Liver (tissue), 9 donors: ENCODE measurements around the gene BCAS1. TPM values are rescaled to one million over a fixed set of nuclear protein-coding genes. Genes with fewer than 3 reads are reported as not detected.

ENCODE experiments used
- DNase-seq: peaks from one replicate; pipeline ENCODE4 v3.0.0-alpha.2; 2017; ENCODE audit warnings: low spot score
- H3K27ac ChIP-seq, 2 donors: one replicate each; pipeline ENCODE4 v1.7.0; 2013; ENCODE audit warnings: inconsistent platforms in 2 of 2, low read length in 2 of 2, control low read depth in 1 of 2, low read depth in 1 of 2, mild to moderate bottlenecking in 1 of 2
- H3K27me3 ChIP-seq, 4 donors: one replicate each; pipeline versions ENCODE4 v1.6.1 to v1.7.0; 2013; ENCODE audit warnings: low read length in 3 of 4, inconsistent platforms in 1 of 4, mild to moderate bottlenecking in 1 of 4, moderate library complexity in 1 of 4; ENCODE audit not compliant: control insufficient read depth in 4 of 4, insufficient read depth in 4 of 4
- H3K36me3 ChIP-seq, 4 donors: one replicate each; pipeline versions ENCODE4 v1.6.1 to v1.7.0; 2013; ENCODE audit warnings: low read length in 3 of 4, mild to moderate bottlenecking in 3 of 4, low read depth in 1 of 4, moderate library complexity in 1 of 4; ENCODE audit not compliant: control insufficient read depth in 4 of 4, insufficient read depth in 3 of 4
- H3K4me1 ChIP-seq, 4 donors: one replicate each; pipeline versions ENCODE4 v1.6.1 to v1.7.0; 2013; ENCODE audit warnings: low read length in 3 of 4, mild to moderate bottlenecking in 3 of 4, moderate library complexity in 1 of 4; ENCODE audit not compliant: control insufficient read depth in 4 of 4, insufficient read depth in 4 of 4
- H3K4me3 ChIP-seq, 3 donors: one replicate each; pipeline versions ENCODE4 v1.6.1 to v1.7.0; 2013; ENCODE audit warnings: low read length in 3 of 3, control low read depth in 1 of 3, low read depth in 1 of 3, mild to moderate bottlenecking in 1 of 3
- H3K9ac ChIP-seq, 2 donors: one replicate each; pipeline ENCODE4 v1.7.0; 2013; ENCODE audit warnings: low read length in 2 of 2, mild to moderate bottlenecking in 2 of 2, moderate library complexity in 2 of 2, control low read depth in 1 of 2, low read depth in 1 of 2
- H3K9me3 ChIP-seq, 4 donors: one replicate each; pipeline versions ENCODE4 v1.6.1 to v1.7.0; 2013; ENCODE audit warnings: low read length in 3 of 4; ENCODE audit not compliant: control insufficient read depth in 4 of 4
- FOXA1 ChIP-seq: IDR thresholded peaks from 2 replicates; pipeline ENCODE4 v1.6.1; 2016; ENCODE audit warnings: antibody characterized with exemption
- FOXA2 ChIP-seq: IDR thresholded peaks from 2 replicates; pipeline ENCODE4 v1.6.1; 2016; ENCODE audit warnings: antibody characterized with exemption
- HNF4A ChIP-seq, 2 donors: conservative IDR thresholded peaks; 2 replicates each; pipeline ENCODE4 v1.6.1; 2016; ENCODE audit warnings: antibody characterized with exemption in 2 of 2, mild to moderate bottlenecking in 2 of 2
- HNF4G ChIP-seq: IDR thresholded peaks from 2 replicates; pipeline ENCODE4 v1.6.1; 2016; ENCODE audit warnings: antibody characterized with exemption
- JUND ChIP-seq, 2 donors: IDR thresholded peaks; 2 replicates each; pipeline ENCODE4 v1.6.1; 2016; ENCODE audit warnings: antibody characterized with exemption in 2 of 2
- NR2F2 ChIP-seq: IDR thresholded peaks from 2 replicates; pipeline ENCODE4 v1.6.1; 2016; ENCODE audit warnings: antibody characterized with exemption
- WGBS: extraction: QIAGEN DNeasy Blood & Tissue Kit; methylation state at CpG from one replicate; pipeline ENCODE4 v1.1.7; 2013; 5-methylcytosine and 5-hydroxymethylcytosine counted together
- polyA plus RNA-seq, 2 donors: library from polyadenylated mRNA; stranded (reverse) in 1 of 2; unstranded in 1 of 2; fragments of 200-250 nt in 1 of 2; fragments of >200 nt in 1 of 2; fragmentation: Nextera tagmentation in 1 of 2; extraction: Ambion mirVana in 1 of 2; gene quantifications; one replicate each; pipeline versions ENCODE4 v1.2.1 to v1.2.3, GENCODE V29; 2013 to 2015
- total RNA-seq, 2 donors: library from RNA; depleted of rRNA; stranded (reverse); fragments of >200 nt; gene quantifications; one replicate each; pipeline ENCODE4 v1.2.3, GENCODE V29; 2014
- TF ChIP-seq, protein P1 (sequence below): IDR thresholded peaks from 2 replicates; pipeline ENCODE4 v1.6.1; 2016; ENCODE audit warnings: antibody characterized with exemption, mild to moderate bottlenecking
- TF ChIP-seq, protein P2 (sequence below): IDR thresholded peaks from 2 replicates; pipeline ENCODE4 v1.6.1; 2016; ENCODE audit warnings: antibody characterized with exemption
- TF ChIP-seq, protein P3 (sequence below): fragments of 150-350 bp; IDR thresholded peaks from 2 replicates; pipeline ENCODE4 v1.5.1; 2017; ENCODE audit warnings: improper control_type of control experiment, low read depth, low read length; ENCODE audit not compliant: missing input control
- TF ChIP-seq, protein P4 (sequence below): IDR thresholded peaks from 2 replicates; pipeline ENCODE4 v1.6.1; 2016; ENCODE audit warnings: antibody characterized with exemption
- TF ChIP-seq, protein P5 (sequence below): IDR thresholded peaks from 2 replicates; pipeline ENCODE4 v1.6.1; 2016; ENCODE audit warnings: antibody characterized with exemption
- donor health status: healthy.
- donor health status: healthy.
- donor health status: healthy.
- donor health status: healthy.
- donor health status: healthy.

BCAS1 gene
- total and polyA plus RNA-seq, 4 donors, result under 0.01 to 0.93 (median 0.04) TPM

DNA sequence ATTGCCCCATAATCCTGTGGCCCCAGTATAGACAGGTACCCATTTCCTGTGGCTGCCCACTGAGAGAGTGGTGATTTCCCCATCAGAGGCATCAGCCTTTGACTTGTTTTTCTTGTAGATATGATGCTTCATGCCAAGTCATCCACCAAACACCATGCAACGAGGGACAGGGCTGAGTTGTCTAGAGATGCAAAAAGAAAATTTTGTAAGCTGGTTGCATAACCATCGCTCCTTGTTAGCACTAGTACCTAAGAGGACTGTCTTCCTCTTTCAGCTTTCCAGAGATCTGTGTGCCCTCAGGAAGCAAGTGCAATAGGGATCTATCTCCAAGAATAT is 166.8 kb downstream of the BCAS1 start (continued):
- no peak for TF ChIP-seq FOXA1

DNA sequence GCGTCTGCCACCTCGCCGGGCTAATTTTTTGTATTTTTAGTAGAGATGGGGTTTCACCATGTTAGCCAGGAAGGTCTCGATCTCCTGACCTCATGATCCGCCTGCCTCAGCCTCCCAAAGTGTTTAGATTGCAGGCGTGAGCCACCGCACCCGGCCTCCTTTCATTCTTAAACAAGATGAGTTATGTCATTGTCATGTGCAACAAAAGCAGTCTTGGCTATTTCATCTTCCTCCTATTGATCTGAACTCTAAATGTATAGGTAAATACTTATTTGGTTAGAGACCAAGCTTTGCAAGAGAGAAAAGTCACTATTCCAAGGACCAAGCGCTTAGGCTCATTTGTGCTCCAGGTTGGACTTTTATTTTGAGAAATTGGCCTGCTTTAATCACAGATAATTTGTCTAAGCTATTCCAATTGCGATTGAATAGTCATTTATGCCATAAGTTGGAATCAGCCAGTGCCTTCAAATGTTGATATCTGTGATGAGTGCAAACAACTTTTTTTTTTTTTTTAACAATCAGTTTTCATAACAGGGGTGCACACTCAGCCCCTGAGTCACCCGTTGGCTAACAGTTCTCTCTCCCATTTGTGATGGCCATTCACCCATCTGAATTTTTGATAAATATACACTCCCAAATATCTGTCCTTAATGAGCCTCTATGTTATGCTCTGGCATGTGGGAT is 167.3 kb downstream of the BCAS1 start:
- H3K9me3 ChIP-seq, result no peaks in the 10 kb centered on the region
- no peak for DNase-seq
- H3K36me3 ChIP-seq, result no peaks in the 10 kb centered on the region
- H3K27me3 ChIP-seq, result no peaks in the 10 kb centered on the region
- peaks cover 0 to 2% (median 0%) of the 10 kb centered on the region in 4 donors for H3K4me1 ChIP-seq
- peak overlapping the region in 1 of 2 donors; percentile 18 for H3K27ac ChIP-seq
- H3K4me3 ChIP-seq, result no peak overlapping the region
- WGBS, result 96% methylated on average over 11 of the region's 11 CpGs
- no peak for TF ChIP-seq NR2F2
- no peak for TF ChIP-seq HNF4A (conservative IDR thresholded peaks at IDR 0.05)
- TF ChIP-seq JUND (IDR thresholded peaks at IDR 0.05), result no peak
- TF ChIP-seq, protein P1, sequence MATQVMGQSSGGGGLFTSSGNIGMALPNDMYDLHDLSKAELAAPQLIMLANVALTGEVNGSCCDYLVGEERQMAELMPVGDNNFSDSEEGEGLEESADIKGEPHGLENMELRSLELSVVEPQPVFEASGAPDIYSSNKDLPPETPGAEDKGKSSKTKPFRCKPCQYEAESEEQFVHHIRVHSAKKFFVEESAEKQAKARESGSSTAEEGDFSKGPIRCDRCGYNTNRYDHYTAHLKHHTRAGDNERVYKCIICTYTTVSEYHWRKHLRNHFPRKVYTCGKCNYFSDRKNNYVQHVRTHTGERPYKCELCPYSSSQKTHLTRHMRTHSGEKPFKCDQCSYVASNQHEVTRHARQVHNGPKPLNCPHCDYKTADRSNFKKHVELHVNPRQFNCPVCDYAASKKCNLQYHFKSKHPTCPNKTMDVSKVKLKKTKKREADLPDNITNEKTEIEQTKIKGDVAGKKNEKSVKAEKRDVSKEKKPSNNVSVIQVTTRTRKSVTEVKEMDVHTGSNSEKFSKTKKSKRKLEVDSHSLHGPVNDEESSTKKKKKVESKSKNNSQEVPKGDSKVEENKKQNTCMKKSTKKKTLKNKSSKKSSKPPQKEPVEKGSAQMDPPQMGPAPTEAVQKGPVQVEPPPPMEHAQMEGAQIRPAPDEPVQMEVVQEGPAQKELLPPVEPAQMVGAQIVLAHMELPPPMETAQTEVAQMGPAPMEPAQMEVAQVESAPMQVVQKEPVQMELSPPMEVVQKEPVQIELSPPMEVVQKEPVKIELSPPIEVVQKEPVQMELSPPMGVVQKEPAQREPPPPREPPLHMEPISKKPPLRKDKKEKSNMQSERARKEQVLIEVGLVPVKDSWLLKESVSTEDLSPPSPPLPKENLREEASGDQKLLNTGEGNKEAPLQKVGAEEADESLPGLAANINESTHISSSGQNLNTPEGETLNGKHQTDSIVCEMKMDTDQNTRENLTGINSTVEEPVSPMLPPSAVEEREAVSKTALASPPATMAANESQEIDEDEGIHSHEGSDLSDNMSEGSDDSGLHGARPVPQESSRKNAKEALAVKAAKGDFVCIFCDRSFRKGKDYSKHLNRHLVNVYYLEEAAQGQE, result no peak
- TF ChIP-seq, protein P2, sequence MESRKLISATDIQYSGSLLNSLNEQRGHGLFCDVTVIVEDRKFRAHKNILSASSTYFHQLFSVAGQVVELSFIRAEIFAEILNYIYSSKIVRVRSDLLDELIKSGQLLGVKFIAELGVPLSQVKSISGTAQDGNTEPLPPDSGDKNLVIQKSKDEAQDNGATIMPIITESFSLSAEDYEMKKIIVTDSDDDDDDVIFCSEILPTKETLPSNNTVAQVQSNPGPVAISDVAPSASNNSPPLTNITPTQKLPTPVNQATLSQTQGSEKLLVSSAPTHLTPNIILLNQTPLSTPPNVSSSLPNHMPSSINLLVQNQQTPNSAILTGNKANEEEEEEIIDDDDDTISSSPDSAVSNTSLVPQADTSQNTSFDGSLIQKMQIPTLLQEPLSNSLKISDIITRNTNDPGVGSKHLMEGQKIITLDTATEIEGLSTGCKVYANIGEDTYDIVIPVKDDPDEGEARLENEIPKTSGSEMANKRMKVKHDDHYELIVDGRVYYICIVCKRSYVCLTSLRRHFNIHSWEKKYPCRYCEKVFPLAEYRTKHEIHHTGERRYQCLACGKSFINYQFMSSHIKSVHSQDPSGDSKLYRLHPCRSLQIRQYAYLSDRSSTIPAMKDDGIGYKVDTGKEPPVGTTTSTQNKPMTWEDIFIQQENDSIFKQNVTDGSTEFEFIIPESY, result no peak
- TF ChIP-seq, protein P3, sequence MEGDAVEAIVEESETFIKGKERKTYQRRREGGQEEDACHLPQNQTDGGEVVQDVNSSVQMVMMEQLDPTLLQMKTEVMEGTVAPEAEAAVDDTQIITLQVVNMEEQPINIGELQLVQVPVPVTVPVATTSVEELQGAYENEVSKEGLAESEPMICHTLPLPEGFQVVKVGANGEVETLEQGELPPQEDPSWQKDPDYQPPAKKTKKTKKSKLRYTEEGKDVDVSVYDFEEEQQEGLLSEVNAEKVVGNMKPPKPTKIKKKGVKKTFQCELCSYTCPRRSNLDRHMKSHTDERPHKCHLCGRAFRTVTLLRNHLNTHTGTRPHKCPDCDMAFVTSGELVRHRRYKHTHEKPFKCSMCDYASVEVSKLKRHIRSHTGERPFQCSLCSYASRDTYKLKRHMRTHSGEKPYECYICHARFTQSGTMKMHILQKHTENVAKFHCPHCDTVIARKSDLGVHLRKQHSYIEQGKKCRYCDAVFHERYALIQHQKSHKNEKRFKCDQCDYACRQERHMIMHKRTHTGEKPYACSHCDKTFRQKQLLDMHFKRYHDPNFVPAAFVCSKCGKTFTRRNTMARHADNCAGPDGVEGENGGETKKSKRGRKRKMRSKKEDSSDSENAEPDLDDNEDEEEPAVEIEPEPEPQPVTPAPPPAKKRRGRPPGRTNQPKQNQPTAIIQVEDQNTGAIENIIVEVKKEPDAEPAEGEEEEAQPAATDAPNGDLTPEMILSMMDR, result no peak
- H3K9ac ChIP-seq, result no peak overlapping the region

DNA sequence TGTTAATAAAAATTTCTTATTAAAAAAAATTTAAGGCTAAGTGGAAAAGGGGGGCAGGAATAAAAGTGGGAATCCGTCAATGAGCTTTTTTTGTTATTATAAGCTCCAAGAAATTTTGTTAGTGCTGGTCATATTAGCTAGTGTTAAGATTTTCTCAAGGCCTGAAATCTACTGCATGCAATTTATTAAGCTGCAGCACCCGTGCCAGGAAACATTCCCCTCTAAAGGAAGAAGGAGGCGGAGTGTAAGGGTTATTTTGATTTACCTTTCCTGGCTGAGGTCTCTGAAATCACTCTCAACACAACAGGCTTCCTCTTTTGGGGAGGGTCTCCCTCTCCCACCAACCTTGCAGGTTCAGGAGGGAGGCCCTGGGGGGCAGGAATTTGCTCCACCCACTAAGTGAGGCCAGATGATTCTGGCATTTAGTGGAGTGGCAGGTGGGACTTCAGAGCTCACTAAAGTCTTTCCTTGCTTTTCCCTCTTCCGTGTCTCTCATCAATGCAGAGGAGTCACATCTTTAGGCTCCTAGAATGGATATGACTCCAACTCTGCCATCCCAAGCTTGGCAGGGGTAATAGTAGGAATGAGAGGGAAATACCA is 168.8 kb downstream of the BCAS1 start:
- TF ChIP-seq, protein P3, result no peak
- TF ChIP-seq HNF4A (conservative IDR thresholded peaks at IDR 0.05) (no peak), FOXA2 (no peak), HNF4G (no peak), FOXA1 (no peak), JUND (IDR thresholded peaks at IDR 0.05) (no peak)
- TF ChIP-seq, protein P4, sequence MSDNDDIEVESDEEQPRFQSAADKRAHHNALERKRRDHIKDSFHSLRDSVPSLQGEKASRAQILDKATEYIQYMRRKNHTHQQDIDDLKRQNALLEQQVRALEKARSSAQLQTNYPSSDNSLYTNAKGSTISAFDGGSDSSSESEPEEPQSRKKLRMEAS, result no peak
- TF ChIP-seq, protein P5, sequence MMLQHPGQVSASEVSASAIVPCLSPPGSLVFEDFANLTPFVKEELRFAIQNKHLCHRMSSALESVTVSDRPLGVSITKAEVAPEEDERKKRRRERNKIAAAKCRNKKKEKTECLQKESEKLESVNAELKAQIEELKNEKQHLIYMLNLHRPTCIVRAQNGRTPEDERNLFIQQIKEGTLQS, result no peak
- no peak for DNase-seq

More for the DNA sequence above, 168.8 kb downstream of the BCAS1 start:
- Histone ChIP-seq H3K27ac (peak overlapping the region; percentile 54 to 59), H3K9ac (no peak overlapping the region), H3K4me3 (no peak overlapping the region), H3K4me1 (peaks cover 0 to 2% (median 0%) of the 10 kb centered on the region in 4 donors), H3K36me3 (no peaks in the 10 kb centered on the region), H3K27me3 (no peaks in the 10 kb centered on the region), H3K9me3 (no peaks in the 10 kb centered on the region)
- WGBS, result 76% methylated on average over 4 of the region's 4 CpGs
